Activated naive CD4-positive, alpha-beta T cell treated with anti-CD3 and anti-CD28 coated beads, Interleukin-2, amount 10 ng/mL, durations not matched to agents 5 hours and 36 hours (primary cell): ENCODE results near the gene CPA4. TPM values are rescaled to one million over a fixed set of nuclear protein-coding genes. Genes with fewer than 3 reads are reported as not detected.

Experiments used
- total RNA-seq, 2 experiments: library from RNA; stranded (reverse); gene quantifications; one replicate each; pipeline ENCODE4 v1.2.3, GENCODE V29; 2021

CPA4 gene
- total RNA-seq = not detected

GRCh38 chr7:130292682-130293257 lies at the start of gene CPA4:
TSS of gene CPA4 (plus strand) at chr7:130293161. CDS start at chr7:130293181, 20 bp downstream.

DNA sequence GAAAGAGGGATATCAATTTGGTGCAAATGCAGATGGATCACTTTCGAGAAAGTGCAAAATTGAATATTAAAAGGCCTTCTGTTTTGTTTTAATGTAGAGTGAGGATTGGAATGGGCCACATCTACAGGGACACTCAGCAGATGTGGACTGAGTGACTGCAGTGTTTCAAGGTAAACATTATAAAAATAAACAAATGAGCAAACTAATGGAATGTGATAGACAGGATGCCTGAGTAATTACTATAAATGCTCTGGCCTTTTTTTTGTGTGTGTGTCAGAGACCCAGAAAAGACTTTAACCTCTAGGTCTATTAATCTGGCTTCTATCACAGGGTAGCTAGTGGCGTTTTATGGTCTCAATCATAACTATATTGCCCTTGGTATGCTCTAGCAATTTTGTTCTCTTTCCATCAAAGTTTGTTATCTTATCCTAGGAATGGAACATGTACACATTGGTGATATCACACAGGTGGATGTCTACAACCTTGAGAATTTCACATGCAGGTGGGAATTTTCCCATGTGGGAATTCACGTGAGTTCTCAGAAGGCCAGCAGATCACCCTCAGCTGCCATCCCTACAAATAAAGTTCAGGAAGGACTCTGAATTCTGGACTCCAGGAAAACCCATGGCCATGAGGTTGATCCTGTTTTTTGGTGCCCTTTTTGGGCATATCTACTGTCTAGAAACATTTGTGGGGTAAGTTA lies 26.6 kb upstream of the CPA4 start, which contains the start of gene CPA2:
Gene CPA2 (plus strand): TSS at position 606 of the 703 bp plus-strand sequence. CDS start 19 bp downstream, at position 625.

DNA sequence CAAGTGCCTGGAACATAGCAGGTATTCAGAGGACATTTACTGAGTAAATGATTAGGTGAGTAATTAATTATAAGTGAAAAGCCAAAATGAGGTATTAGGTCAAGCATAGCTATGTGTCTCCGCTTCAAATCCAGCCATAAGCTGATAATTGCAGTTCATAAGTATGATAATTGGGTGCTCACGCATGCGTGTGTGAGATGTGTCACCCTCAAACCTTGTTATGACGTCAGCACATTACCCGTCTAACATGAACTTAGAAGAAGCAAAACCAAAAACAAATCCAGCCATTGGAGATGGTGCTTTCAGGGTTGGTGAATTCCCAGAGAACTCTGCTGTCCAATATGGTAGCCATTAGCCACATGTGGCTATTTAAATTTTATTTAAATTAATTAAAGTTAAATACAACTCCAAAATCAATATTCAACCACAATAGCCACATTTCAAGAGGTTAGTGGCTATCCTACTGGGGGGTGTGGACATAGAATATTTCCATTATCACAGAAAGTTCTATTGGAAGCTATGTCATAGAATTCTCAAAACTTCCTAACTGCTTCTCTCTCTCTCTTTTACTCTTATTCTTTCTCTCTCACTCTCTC lies 51.4 kb downstream of the CPA4 start, which contains the start of gene CPA5:
Gene CPA5 (plus strand): TSS at position 546 of the 596 bp plus-strand sequence. CDS start 1,670 bp downstream, outside the sequence.

Other genes starting within 250 kb of the CPA4 start
- gene ZC3HC1, start 241.8 kb upstream of the CPA4 start, total RNA-seq = 10 to 100 TPM; 14.3 to 15.7 TPM
- gene KLHDC10, start 222.6 kb upstream of the CPA4 start, total RNA-seq = 10 to 100 TPM; 15.0 to 16.5 TPM
- gene TMEM209, start 87.8 kb upstream of the CPA4 start, total RNA-seq = 10 to 100 TPM; 31.7 to 35.9 TPM
- not detected for gene SSMEM1, start 85.3 kb upstream of the CPA4 start, total RNA-seq
- gene CPA2, start 26.3 kb upstream of the CPA4 start, total RNA-seq = not detected
- not detected for gene CPA5, start 51.7 kb downstream of the CPA4 start, total RNA-seq
- gene CPA1, start 87.3 kb downstream of the CPA4 start, total RNA-seq = not detected
- gene CEP41, start 147.9 kb downstream of the CPA4 start, total RNA-seq = 10 to 100 TPM; 13.3 to 16.4 TPM
- 1 to 10 TPM; 1.4 to 1.8 TPM for gene MEST, start 198.9 kb downstream of the CPA4 start, total RNA-seq